ENCODE results near the gene LGALSL.
"Not testable (repeated sequence)": the region's sequence is repeated elsewhere in the genome, so short reads cannot be mapped to it uniquely, and the experiment has no call there.

Gene LGALSL

DNA sequence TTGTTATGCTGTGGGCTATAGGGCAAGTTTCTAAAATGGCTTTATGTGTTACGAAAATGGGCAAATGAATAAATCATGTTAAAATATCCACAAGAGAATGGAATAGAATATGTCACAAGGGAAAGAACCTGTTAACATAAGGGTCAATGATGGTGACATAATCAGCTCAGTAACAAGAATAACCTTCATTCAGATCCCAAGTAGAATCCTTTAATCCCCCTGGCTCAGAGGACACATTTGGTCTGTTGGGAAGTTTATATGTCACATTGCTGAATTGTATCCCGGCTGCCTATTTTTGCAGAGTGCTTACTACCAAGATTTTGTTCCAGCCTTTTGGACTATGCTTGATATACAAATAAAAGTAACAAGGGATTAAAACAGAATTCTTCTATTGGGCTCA lies 13.1 kb upstream of the LGALSL start:
- H3K4me3 ChIP-seq (ENCODE audit: low read depth, low read length), result no peak overlapping the region
- no peak for DNase-seq (ENCODE audit: low read depth)
- TF ChIP-seq, protein P1, sequence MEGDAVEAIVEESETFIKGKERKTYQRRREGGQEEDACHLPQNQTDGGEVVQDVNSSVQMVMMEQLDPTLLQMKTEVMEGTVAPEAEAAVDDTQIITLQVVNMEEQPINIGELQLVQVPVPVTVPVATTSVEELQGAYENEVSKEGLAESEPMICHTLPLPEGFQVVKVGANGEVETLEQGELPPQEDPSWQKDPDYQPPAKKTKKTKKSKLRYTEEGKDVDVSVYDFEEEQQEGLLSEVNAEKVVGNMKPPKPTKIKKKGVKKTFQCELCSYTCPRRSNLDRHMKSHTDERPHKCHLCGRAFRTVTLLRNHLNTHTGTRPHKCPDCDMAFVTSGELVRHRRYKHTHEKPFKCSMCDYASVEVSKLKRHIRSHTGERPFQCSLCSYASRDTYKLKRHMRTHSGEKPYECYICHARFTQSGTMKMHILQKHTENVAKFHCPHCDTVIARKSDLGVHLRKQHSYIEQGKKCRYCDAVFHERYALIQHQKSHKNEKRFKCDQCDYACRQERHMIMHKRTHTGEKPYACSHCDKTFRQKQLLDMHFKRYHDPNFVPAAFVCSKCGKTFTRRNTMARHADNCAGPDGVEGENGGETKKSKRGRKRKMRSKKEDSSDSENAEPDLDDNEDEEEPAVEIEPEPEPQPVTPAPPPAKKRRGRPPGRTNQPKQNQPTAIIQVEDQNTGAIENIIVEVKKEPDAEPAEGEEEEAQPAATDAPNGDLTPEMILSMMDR (conservative IDR thresholded peaks at IDR 0.05; ENCODE audit: low read depth, low read length), result no peak

DNA sequence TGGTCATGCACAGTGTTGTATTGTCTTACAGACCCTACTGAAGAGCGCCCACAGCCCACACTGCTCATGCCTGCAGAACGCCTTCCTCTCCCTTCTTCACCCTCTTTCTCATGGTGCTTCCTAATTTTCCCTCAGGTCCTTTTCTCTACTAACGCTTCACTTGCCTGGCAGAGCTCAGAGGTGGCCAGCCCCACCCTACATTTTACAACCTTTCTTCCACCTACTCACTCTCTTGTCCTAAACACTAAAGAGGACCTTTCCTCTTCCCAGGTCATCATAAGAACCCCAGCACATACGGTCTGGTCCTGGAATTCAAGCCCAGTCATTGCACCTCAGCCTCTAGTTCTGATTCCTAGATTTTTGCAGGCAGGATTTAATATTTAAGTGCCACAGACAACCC lies 11.7 kb upstream of the LGALSL start:
- H3K4me3 ChIP-seq (ENCODE audit: low read depth, low read length), result no peak overlapping the region
- no peak for DNase-seq (ENCODE audit: low read depth)
- TF ChIP-seq, protein P1 (conservative IDR thresholded peaks at IDR 0.05; ENCODE audit: low read depth, low read length), result no peak

DNA sequence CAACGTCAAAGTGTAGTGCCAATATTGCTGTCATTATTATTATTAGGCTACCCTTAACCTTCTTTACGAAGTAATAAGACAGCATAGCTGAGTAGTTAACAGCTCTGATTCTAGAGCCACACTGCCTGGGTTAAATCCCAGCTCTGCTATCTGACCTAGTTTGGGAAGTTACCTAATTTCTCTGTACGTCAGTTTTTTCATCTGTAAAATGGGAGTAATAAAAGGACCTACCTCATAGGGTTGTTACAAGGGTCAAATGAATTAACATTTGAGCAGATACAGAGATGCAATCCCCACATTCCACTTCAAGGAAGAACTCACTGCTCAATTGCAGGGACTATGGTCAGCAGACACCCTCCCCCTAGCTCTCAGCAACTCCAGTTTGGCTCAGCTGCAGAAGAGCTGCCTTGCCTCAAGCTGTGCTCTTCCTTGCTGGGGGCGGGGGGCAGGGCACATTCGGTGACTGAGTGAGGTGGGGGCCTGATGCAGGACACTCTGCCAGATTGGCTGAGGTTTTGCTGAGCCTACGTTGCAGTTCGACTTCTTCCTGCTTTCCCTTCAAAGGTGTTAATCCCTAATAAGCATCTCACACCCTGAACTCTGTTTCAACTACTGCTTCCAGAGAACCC lies 11.0 kb upstream of the LGALSL start:
- no peak for DNase-seq (ENCODE audit: low read depth)
- TF ChIP-seq, protein P1 (conservative IDR thresholded peaks at IDR 0.05; ENCODE audit: low read depth, low read length), result no peak
- H3K4me3 ChIP-seq (ENCODE audit: low read depth, low read length), result no peak overlapping the region

DNA sequence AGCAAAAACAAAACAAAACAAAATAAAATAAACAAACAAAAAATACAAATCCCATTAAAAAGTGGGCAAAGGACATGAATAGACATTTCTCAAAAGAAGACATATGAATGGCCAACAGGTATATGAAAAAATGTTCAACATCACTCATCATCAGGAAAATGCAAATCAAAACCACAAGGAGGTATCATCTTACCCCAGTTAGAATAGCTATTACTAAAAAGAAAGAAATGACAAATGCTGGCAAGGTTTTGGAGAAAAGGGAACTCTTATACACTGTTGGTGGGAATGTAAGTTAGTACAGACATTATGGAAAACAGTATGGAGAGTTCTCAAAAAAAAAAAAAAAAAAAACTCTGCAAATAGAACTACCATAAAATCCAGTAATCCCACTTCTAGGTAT lies 8.0 kb upstream of the LGALSL start:
- DNase-seq (ENCODE audit: low read depth); H3K4me3 ChIP-seq (ENCODE audit: low read depth, low read length): not testable (repeated sequence)

DNA sequence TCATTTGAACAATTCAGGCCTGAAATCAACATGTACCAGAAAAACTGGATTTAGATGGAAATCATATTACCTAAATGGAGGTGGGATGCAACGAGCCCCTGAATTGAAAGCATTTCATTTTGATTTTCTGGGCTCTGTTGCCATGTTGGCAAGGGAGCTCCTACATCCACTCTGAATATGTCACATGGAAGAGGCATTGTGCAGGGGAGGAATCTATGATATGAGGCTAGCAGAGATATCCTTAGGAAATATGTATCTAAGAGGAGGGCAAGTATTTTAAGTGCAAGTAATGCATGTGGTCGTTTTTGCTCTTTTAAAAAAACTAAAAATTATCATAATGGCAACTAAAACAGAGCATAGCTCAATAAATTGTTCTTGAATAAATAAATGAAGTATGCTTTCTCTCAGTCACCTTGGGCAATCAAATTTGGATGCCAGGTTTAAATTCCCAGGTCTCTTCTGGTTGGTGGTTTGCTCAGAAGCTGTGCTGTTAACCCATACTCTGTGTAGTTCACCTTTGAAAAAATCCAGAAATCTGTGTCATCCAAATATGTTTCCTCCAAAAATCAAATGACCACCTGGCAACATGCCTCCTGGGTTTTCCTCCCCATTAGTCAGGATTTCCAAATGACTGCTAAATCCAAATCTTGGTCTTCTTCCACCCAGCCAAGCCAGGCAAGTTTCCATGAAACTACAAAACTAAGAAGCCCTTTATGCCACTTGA lies 6.5 kb upstream of the LGALSL start:
- H3K4me3 ChIP-seq (ENCODE audit: low read depth, low read length), result no peak overlapping the region
- no peak for DNase-seq (ENCODE audit: low read depth)
- TF ChIP-seq, protein P1 (conservative IDR thresholded peaks at IDR 0.05; ENCODE audit: low read depth, low read length), result no peak

DNA sequence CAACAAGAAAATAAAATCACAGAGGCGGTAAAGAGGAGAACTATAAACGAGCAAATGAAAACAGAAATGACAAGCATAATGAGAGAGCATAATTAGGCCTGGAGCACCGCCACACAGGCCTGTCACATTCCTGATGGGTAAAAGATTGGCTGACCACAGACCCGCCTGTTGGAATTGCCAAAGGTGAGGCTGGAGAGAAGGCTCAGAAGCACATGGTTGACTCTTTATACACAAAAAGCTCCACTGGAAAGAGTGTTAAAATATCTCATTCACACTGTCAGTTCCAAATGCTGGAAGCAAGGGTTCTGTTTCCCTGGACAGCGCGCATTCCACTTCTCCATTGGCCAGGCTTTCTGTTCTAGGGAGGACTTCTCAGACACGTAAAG lies 5.9 kb upstream of the LGALSL start:
- H3K4me3 ChIP-seq (ENCODE audit: low read depth, low read length), result no peak overlapping the region
- TF ChIP-seq, protein P1 (conservative IDR thresholded peaks at IDR 0.05; ENCODE audit: low read depth, low read length), result no peak
- no peak for DNase-seq (ENCODE audit: low read depth)

DNA sequence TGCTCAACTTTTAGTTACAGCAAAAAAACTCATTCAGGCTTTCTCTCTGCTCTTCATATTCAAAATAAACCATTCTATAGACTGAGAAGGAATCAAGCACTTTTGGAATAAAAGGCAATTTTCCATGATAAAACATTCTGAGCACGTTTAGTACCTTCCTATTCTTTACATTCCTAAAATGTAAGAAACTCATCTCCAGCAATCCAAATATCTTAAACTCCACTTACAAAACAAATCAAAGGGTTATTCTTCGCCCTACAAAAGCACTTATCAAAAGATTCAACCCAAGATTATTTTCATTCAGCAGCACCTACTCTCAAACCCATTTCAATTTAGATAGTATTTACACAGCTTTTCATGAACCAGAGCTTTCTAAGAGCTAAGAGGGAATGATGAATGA lies 2.9 kb upstream of the LGALSL start:
- TF ChIP-seq, protein P1 (conservative IDR thresholded peaks at IDR 0.05; ENCODE audit: low read depth, low read length), result no peak
- no peak overlapping the region for H3K4me3 ChIP-seq (ENCODE audit: low read depth, low read length)
- DNase-seq (ENCODE audit: low read depth), result no peak

Measured in choroid plexus epithelial cell (primary cell).